GM18870 (cell line): Measurements from ENCODE around the gene LCTL.
A peak's percentile ranks its signal among the peaks of the same experiment; 100 is the strongest.

Experiments used
- ATAC-seq: cut with Tn5 transposase; IDR thresholded peaks from one replicate; pipeline ENCODE4 v1.9.1; 2021; ENCODE audit warnings: moderate library complexity; ENCODE audit not compliant: unreplicated experiment

Gene LCTL

DNA sequence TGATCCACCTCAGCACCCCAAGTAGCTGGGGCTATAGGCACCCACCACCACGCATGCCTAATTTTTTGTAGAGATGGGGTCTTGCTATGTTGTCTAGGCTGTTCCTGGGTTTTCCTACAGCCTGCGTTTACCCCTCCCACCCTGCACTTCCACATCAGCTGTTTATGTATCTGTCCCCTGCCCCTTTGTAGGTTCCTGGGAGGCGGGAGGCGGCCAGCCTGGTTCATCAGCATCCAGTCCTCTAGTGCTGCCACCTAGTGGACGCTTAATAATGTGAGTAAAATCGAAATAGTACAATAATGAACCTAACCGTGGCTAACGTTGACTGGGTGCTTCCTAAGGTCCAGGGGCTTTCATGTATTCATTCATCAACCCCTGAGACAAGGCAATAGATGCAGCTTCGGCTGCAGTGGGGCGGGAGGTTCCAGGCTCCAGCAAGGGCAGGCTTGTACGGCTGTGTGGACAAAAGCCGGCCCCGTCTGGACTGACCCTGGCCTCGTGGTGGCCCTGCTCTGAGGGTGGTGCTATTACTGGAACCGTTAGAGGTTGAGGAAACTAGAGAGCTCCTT, 1.2 kb upstream of the LCTL start:
- no peak for ATAC-seq

DNA sequence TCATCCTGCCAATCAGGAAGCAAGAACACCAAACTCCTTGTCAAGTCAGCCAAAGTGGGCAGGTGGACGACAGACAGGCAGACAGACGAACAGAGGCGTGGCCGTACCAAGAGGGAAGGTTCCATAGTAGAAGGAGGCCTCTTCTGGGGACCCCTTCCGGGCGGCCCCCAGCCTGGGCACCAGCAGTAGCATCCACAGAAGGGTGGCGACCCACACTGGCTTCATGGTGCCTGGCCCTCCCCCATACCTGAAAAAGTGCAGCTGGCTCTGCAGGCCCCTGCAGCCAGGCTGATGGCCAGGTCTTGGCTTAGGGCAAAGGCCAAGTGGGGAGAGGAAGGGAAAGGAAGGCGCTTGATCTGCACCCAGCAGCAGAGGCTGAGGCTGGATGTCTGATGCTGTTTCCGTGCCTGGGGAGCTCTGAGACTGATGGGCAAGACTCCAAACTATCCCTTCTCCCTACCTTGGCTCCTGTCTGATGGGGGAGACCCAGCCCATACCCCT, 607 bp downstream of the LCTL start:
- no peak for ATAC-seq

DNA sequence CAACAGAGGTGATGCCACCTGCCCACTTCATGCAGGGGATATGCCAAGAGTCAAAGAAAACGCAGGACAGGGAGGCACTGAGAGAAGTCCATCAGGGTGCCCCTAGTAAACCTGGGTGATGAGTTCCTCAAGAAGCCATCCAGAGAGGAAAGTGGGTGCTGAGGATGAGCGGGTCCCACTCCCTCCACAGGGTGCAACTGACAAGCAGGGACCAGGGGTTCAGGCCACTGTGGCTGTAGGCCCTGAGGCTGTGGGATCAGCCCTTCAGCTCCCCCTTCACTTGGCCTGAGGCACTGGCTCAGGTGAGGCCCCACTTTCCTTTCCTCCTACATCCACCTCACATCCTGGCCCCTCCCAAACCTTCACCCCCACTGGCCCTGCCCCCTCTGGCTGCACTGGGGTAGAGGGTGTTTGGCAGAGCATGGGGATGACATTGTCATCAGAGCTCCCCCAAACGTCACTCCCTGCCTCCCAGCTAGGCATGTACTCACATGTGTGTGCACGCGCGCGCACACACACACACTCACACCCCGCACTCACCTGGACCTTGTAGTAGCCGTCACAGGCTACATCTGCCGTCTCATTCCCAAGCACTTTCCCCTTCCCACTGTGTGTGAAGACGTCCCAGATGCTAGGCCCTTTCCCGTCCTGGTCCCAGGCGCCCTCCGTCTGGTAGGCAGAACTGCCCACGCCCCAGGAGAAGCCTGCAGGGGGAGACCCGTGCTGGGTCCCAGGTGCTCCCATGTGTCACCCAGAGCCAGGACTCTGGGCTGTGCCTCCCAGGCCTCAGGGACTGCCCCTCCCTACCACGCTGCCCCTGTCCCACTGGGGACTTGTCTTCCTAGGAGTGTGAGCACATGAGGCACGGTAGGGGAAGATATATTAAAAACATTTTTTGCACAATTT, 1.4 kb downstream of the LCTL start:
- ATAC-seq: no peak

- no peak for ATAC-seq
These were observed 2.2 kb downstream of the LCTL start for GRCh38 chr15:66563566-66564110.

- ATAC-seq: no peak
These were observed 2.7 kb downstream of the LCTL start for GRCh38 chr15:66563126-66563525.

DNA sequence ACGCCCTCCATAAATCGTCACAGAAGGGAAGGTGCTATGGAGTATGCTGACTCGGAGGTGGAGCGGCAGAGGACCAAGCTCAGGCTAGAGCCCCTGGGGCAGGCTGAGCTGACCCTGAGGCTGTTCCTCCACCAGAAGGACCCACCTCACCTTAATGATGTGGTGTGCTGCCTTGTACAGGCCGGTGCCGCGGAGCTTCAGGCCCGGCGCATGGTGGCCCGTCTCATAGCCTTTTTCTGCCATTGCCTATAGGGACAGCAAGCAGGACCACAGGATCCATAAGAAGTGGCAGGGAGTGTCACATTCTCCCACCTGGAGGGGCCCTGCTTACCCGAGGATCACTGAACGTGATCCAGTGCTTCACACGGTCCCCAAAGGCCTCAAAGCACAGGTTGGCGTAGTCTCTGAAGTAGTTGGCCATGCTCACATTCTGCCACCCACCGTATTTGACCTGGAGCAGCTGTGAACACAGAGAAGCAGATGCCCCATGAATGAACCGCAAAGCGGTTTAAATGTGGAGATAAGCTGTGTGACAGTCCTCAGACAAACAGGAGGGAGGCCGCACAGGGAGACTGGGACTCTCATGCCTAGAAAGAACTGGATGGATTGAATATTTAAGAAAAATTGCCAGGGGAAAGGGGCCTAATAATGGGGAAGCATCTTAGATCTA, 4.8 kb downstream of the LCTL start:
- ATAC-seq: no peak

DNA sequence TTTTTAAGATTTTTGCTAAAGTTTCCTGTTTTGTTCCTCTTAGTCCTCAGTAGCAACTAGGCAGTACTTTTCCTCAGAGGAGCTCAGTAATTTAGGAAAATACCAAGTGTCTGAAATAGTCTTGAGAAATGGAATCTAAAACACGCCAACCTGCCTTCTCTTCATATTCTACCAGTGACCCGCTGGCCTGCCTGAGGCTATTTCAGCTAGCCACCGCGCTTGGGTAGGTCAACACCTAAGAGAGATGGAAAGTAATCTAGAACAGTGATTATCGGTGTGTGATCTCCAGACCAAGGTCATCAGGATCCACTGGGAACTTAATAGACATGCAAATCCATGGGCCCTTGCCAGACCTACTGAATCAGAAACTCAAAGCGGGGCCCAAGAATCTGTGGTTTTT, 7.5 kb downstream of the LCTL start:
- no peak for ATAC-seq

DNA sequence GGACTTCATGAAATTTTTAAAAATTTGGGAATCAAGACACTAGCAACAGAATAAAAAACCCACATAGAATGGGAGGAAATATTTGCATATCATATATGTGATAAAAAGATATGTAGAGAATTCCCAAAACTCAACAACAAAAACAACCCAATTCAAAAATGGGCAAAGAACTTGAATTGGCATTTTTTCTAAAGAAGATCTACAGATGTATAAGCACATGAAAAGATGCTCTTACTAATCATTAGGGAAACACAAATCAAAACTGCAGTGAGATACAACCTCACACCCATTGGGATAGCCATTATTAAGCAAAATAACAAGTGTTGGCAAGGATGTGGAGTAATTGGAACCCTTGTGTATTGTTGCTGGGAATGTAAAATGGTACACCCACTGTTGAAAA, 10.1 kb downstream of the LCTL start:
- no peak for ATAC-seq

DNA sequence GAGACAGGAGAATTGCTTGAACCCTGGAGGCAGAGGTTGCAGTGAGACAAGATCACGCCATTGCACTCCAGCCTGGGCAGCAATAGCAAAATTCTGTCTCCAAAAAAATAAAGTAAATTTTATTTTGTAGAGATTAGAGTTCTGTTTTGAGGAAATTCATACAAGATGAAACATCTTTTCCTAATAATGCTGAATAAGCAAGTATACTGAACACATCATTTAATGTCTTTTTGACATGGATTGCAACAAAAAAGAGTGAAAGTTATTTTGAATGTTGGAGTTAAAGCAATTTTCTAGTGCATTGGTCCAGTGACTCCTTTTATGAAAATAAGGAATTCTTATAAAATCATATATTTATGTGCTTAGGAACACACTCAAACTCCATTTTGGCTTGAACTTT, 20.5 kb downstream of the LCTL start:
- ATAC-seq: no peak

GRCh38 chr15:66542896-66543295, 22.9 kb downstream of the LCTL start:
- ATAC-seq: no peak

GRCh38 chr15:66535056-66535455, 30.7 kb downstream of the LCTL start:
- no peak for ATAC-seq

DNA sequence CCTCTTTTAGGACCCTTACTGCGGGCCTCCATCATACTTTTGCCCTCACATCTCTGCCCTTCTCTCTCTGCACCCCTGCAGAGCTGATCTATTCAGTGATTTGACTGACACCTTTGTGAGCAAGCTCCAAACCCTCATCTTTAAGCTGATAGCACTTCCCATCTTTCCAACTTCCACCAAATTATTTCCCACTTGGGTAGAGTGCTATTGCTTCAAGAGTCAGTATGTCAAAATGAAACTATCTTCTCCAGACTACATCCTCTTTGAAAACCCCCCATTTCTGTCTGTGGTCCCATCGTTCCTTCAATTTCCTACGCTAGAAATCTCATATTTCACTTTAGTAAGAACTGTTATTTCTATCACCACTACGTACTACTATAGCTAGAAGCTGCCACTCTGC, 41.0 kb downstream of the LCTL start:
- no peak for ATAC-seq

DNA sequence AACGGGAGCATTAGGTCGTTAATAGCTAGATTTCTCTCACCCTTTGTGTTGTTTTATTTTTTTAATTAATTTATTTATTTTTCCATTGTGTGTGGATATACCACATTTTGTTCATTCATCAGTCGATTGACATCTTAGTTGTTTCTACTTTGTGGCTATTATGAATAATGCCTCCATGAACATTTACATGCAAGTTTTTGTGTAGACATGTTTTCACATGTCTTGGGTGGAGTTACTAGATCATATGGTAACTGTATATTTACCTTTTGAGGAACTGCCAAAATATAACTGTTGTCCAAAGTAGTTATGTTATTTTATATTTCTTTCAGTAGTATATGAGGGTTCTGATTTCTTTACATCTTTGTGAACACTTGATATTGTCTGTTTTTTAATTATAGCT, 41.9 kb downstream of the LCTL start:
- no peak for ATAC-seq

GRCh38 chr15:66515901-66516322, 49.9 kb downstream of the LCTL start:
- no peak for ATAC-seq

- ATAC-seq: no peak
These were observed 51.2 kb downstream of the LCTL start for GRCh38 chr15:66514586-66514985.

DNA sequence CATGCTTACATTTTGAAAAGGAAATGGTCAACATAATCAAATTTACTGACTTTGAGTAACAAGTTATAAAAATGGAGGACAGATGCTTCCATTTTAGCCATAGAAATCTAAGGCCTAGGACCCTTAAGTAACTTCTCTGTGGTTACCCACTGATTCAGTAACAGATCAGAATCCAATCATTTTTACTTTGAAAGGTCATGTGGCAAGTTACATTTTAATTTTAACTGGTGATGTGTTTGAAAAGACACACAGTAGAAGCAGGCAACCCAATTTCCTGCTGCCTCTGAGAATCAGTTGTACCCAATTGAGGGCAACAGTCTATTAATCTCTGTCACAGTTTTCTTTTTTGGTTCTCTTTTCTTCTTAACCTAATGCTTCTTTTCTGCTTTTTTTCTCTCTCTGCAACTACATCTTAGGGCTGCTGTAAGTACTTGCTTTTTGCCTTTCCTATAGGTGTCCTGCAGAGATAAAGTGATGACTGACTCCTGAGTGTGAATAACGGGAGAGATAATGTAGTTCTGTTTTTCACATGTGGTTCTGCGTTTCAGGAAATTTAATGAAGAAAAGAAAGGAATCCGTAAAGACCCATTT, 57.4 kb downstream of the LCTL start:
- ATAC-seq: no peak

GRCh38 chr15:66505818-66506217, 60.0 kb downstream of the LCTL start:
- no peak for ATAC-seq

GRCh38 chr15:66505430-66505811, 60.4 kb downstream of the LCTL start:
- ATAC-seq: no peak

GRCh38 chr15:66504563-66505429, 61.0 kb downstream of the LCTL start, which contains the start of the genes RPL4 and ZWILCH:
TSS of gene RPL4 (minus strand) at chr15:66504855. CDS start at chr15:66504790, 65 bp downstream.
TSS of gene ZWILCH (plus strand) at chr15:66505326. CDS start at chr15:66505339, 13 bp downstream.
- peak; percentile 57 for ATAC-seq
